GM18526 (cell line): Measurements from ENCODE around the gene AMFR.

Experiments used
- POLR2A ChIP-seq: IDR thresholded peaks from 3 replicates; pipeline ENCODE4 v1.6.1; 2011; ENCODE audit not compliant: insufficient read length; ENCODE audit errors: extremely low read depth

AMFR gene

GRCh38 chr16:56339431-56340195, 85.7 kb downstream of the AMFR start:
- TF ChIP-seq POLR2A = no peak

- TF ChIP-seq POLR2A = no peak
Measured at GRCh38 chr16:56338566-56339318, 86.6 kb downstream of the AMFR start.

DNA sequence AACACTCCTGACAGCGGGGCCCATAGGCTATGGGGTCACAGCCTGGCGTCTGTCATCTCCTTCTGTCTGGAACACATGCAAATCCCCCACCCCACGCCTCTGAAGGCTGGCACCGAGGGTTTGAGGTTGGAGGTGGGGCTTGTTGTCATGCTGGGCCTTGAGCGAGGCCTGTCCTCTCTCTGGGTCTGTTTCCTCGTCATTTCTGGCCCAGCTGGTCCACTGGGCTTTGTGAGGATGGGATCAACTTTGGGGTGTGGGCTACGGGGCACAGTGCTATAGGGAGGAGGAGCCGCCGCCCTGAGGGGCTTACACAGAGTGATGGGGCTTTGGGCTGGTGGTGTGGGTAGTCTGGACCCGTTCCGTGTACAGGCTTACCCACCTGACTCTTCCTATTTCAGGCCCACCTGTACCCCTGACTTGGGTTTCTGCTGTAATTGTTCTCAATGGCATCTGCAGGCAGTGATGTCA, 87.5 kb downstream of the AMFR start:
- no peak for TF ChIP-seq POLR2A

DNA sequence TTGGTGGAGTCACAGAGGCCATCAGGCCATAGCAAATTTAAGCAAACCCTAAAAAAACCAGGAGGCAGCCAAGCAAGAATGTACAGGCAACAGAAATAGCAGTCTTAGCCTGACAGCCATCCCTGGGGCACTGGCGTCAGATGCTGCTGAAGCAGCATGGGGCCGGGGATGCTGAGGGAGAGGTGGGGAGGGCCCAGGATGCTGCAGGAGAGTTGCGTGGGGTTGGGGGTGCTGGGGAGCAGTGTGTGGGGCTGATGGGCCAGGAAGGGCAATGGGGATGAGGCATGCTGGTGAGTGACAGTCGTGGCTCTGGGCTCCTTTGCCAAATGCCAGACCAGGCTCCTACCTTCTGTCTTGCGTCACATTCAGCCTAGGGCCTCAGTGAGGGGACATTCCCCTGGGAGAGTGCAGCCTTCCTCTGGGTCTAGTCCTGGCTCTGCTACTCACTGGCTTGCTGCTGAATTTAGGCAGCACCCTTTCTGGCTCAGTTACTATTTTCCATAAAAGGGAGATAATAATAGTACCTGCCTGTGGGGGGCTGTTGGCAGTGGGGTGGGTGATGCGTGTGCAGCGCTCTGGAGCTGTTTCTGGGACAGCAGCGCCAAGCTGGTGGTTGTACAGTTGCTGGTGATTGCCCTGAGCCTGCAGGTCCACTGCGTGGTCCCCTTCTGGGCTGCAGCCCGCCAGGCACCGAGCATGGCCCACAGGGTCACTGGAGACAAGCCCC, 88.1 kb downstream of the AMFR start:
- TF ChIP-seq POLR2A = no peak

- TF ChIP-seq POLR2A = no peak
Measured at GRCh38 chr16:56336711-56337110, 88.6 kb downstream of the AMFR start.

- no peak for TF ChIP-seq POLR2A
Measured at GRCh38 chr16:56336071-56336688, 89.2 kb downstream of the AMFR start.

DNA sequence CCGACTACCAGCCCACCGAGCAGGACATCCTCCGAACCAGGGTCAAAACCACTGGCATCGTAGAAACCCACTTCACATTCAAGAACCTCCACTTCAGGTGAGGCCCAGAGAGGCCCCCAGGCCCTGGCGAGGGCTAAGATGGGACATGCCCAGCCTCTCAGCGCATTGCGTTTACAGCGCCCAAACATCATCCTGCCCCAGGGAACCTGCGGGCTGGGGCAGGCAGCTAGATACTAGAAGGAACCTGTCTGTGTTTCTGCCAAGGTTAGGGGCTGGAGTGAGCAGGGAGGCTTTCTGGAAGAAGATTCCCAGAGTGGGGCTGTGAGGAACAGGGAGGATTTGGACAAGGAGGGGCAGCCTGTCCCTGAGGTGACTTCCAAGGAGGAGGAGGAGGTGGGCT, 90.6 kb downstream of the AMFR start:
- TF ChIP-seq POLR2A = no peak

DNA sequence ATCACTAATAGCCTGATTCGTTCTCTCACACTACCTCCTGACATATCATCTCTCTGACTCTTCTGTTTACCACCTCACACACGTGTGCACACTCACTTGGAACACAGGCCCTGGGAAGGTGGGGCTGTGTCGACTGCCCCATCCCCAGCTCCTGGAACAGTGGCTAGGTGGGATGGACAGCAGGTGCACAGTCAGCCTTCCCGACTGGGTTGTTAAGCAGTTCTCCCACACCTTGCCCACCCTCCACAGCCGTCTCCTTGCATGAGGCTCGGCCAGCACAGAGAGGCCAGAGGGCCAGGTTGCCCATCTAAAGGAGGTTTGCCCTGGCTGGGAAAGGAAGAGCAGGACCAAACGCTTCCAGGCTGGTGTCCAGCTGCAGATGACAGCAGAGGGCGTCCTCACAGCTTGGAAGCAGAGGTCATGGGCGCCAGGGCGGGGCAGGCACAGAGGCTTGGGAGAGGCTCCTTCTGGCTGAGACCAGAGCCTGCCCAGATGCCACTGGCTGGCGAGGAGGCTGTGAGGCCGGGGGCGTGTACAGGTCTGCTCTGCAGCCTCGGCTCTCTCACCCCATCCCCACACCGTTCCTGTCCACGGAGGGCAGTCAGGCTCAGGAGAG, 92.8 kb downstream of the AMFR start:
- TF ChIP-seq POLR2A = no peak

- TF ChIP-seq POLR2A = no peak
Measured at GRCh38 chr16:56331915-56332314, 93.4 kb downstream of the AMFR start.

DNA sequence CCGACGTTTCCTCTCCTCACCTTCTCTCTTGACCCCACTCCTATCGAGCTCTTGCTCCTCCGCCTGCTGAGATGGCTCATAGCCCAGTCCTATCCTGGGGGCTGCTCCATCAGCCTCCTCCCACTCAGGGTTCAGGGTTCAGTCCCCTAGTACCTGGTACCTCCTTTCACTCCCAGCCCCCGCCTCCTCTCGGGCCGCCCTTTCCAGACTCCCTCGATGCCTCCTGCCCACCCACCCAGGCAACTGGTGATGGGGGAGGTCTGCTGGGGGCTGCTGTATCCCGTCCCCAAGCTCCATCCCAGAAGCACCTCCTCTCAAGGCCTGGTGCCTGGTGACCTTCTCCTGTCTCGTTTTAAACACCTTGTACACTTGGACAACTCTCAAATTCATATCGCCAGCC, 93.9 kb downstream of the AMFR start:
- TF ChIP-seq POLR2A = no peak

DNA sequence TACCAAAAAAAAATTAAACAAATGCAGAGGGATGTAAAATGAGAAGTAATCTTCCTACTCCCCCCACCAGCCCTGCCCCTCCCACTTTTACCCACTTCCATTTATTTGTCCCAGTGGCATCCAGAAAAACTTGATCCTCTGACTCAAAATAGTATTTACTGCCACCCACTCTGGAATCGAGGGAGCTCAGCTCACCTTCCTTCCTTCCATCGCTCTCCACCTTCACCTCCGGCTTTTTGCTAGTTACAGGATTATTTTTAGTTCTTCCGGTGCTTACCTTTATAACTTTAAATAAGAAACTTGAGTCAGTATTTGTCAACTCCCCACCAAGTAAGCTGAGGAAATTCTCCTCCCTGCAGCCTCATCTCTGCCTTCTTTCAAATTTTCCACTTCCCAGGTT, 94.9 kb downstream of the AMFR start:
- TF ChIP-seq POLR2A = no peak

DNA sequence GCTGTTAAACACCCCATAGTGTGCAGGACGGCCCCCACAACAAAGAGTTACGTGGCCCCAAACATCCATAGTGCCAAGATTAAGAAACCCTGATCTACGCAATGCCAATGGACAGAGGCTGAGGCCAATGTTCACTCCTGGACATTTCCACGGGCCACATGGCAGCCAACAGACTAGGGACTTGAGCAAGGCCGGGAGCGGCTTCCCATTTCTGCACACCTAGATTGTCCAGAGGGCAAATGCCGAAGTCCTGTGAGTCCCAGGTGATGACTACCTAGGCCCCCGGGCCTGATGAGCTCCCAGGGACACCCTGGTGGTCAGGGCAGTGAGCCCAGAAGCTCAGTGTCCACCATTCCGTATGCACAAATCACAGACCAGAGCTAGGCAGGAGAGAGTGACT, 95.5 kb downstream of the AMFR start:
- no peak for TF ChIP-seq POLR2A

DNA sequence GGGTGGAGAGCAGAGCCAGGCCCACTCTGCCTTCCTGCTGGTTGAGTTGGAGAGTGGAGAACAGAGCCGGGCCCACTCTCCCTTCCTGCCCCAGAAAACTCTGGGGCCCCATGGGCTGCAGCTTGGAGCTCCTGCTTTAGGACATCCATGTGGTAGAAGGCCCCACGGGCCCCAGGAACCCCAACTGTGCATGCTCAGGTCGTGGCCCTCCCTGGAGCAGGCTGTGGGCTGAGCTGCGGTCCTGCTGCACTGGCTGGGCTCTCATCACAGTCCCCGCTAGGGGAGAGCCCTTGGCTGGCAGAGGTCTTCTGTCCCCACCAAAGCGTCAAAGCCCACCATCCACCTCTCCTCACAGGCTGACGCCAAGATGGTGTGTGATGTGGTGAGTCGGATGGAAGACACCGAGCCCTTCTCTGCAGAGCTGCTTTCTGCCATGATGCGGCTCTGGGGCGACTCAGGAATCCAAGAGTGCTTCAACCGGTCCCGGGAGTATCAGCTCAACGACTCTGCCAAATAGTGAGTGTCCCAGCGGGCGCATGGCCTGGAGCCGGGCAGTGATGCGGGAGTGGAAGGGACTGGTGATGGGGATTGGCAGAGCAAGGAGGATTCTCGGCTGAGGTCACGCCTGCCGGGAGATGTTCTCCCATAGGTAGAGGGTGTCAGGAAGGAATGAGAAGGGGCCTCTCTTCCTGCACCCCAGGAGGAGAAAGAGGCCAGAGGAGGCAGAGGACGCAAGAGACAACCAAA, 96.9 kb downstream of the AMFR start:
- TF ChIP-seq POLR2A = no peak

DNA sequence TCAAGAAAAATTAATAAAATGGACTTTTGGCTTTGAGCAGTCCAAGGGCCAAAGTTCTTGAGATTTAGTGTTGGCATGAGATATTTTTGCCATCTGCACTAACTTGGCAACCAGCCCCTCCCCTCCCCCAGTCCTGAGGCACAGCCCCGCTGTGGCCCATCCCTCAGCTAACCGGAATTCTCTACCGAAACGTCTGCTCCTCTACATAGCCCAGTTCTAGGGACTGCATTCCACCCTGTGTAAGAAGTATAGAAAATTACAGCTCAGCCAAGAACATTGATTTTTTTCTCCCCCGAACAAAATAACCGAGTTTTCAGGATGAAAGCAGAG, 97.5 kb downstream of the AMFR start:
- TF ChIP-seq POLR2A = no peak
